ENCODE results near the gene GOLM1.

DNA sequence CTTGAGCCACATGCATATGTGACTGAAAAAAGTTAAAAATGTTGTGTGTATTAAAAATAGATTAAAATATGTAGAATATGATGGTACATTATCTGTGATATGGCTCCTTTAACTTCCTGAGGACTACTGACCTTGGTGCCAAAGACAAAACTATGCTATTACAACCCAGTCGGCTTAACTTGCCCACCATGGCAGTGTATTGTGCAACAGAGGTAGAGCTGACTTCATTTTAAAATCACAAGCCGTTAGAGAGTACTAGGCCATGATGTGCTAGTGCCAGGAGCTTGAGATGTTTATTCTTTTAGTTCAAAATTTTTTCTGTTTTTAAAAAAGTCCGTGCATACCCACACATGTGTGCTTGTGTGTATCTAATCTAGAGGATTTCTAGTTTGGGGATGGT is 112.1 kb downstream of the GOLM1 start:
- no peak for TF ChIP-seq ZNF70 (CRISPR knock-in tag; IDR thresholded peaks at IDR 0.05)
- TF ChIP-seq ESRRG (CRISPR knock-in tag; IDR thresholded peaks at IDR 0.05), result no peak
- no peak for TF ChIP-seq RARB (CRISPR knock-in tag; IDR thresholded peaks at IDR 0.05)
- TF ChIP-seq ARNTL (CRISPR knock-in tag; IDR thresholded peaks at IDR 0.05; ENCODE audit: borderline replicate concordance, low read depth), result no peak
- TF ChIP-seq ISL1 (CRISPR knock-in tag; IDR thresholded peaks at IDR 0.05), result no peak
- TF ChIP-seq, protein P1, sequence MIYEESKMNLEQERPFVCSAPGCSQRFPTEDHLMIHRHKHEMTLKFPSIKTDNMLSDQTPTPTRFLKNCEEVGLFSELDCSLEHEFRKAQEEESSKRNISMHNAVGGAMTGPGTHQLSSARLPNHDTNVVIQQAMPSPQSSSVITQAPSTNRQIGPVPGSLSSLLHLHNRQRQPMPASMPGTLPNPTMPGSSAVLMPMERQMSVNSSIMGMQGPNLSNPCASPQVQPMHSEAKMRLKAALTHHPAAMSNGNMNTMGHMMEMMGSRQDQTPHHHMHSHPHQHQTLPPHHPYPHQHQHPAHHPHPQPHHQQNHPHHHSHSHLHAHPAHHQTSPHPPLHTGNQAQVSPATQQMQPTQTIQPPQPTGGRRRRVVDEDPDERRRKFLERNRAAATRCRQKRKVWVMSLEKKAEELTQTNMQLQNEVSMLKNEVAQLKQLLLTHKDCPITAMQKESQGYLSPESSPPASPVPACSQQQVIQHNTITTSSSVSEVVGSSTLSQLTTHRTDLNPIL (CRISPR knock-in tag; IDR thresholded peaks at IDR 0.05; ENCODE audit: low read depth), result no peak
- TF ChIP-seq ZFP3 (CRISPR knock-in tag; IDR thresholded peaks at IDR 0.05), result no peak
- TF ChIP-seq, protein P2, sequence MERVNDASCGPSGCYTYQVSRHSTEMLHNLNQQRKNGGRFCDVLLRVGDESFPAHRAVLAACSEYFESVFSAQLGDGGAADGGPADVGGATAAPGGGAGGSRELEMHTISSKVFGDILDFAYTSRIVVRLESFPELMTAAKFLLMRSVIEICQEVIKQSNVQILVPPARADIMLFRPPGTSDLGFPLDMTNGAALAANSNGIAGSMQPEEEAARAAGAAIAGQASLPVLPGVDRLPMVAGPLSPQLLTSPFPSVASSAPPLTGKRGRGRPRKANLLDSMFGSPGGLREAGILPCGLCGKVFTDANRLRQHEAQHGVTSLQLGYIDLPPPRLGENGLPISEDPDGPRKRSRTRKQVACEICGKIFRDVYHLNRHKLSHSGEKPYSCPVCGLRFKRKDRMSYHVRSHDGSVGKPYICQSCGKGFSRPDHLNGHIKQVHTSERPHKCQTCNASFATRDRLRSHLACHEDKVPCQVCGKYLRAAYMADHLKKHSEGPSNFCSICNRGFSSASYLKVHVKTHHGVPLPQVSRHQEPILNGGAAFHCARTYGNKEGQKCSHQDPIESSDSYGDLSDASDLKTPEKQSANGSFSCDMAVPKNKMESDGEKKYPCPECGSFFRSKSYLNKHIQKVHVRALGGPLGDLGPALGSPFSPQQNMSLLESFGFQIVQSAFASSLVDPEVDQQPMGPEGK (CRISPR knock-in tag; IDR thresholded peaks at IDR 0.05; ENCODE audit: borderline replicate concordance), result no peak
- TF ChIP-seq, protein P3, sequence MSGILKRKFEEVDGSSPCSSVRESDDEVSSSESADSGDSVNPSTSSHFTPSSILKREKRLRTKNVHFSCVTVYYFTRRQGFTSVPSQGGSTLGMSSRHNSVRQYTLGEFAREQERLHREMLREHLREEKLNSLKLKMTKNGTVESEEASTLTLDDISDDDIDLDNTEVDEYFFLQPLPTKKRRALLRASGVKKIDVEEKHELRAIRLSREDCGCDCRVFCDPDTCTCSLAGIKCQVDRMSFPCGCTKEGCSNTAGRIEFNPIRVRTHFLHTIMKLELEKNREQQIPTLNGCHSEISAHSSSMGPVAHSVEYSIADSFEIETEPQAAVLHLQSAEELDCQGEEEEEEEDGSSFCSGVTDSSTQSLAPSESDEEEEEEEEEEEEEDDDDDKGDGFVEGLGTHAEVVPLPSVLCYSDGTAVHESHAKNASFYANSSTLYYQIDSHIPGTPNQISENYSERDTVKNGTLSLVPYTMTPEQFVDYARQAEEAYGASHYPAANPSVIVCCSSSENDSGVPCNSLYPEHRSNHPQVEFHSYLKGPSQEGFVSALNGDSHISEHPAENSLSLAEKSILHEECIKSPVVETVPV (CRISPR knock-in tag; IDR thresholded peaks at IDR 0.05), result no peak
- no peak for TF ChIP-seq ZFP30 (CRISPR knock-in tag; IDR thresholded peaks at IDR 0.05)
- TF ChIP-seq ZC3H10 (CRISPR knock-in tag; IDR thresholded peaks at IDR 0.05), result no peak

All from SK-N-SH treated with all-trans-retinoic acid at 6 μM for 48 hours (cell line).